ENCODE results near the gene LIPN. TPM values are rescaled to one million over a fixed set of nuclear protein-coding genes. Genes with fewer than 3 reads are reported as not detected.
"Not testable (repeated sequence)": the region's sequence is repeated elsewhere in the genome, so short reads cannot be mapped to it uniquely, and the experiment has no call there.

LIPN gene
- total and polyA plus RNA-seq, 2 of the 8 experiments (the other 6 are each of a cell fraction or from before 2014, with no cell fraction given) = not detected

GRCh38 chr10:88735661-88736060 is 24.2 kb upstream of the LIPN start (continued):
- no peak for TF ChIP-seq CTCF (IDR thresholded peaks at IDR 0.05; ENCODE audit: control extremely low read depth in 1 of 3, insufficient read depth in 1 of 3, low read depth in 1 of 3, low read length in 3 of 3)
- no peak for TF ChIP-seq RXRA (IDR thresholded peaks at IDR 0.05; ENCODE audit: insufficient read depth, low read depth, low read length)
- no peak for TF ChIP-seq SP1 (IDR thresholded peaks at IDR 0.05; ENCODE audit: low read depth, low read length)
- no peak for TF ChIP-seq KDM4A (IDR thresholded peaks at IDR 0.05; ENCODE audit: low read depth, low read length, severe bottlenecking)
- TF ChIP-seq KDM1A (IDR thresholded peaks at IDR 0.05; ENCODE audit: borderline replicate concordance, low read length) = no peak

GRCh38 chr10:88741921-88742320 is 17.9 kb upstream of the LIPN start:
- H2AFZ ChIP-seq (ENCODE audit: low read length); H3K27me3 ChIP-seq (replicated peaks in 1 of 4; ENCODE audit: control insufficient read depth in 3 of 4, extremely low read depth in 1 of 4, insufficient read depth in 3 of 4, low read length in 3 of 4); H3K23me2 ChIP-seq (ENCODE audit: low read depth, low read length); H3K27ac ChIP-seq (ENCODE audit: low read depth, low read length); H4K20me1 ChIP-seq (replicated peaks in 1 of 2; ENCODE audit: control insufficient read depth in 1 of 2, insufficient read depth in 2 of 2, low read length in 2 of 2); H3K4me1 ChIP-seq (replicated peaks in 1 of 4; ENCODE audit: control insufficient read depth in 3 of 4, insufficient read depth in 4 of 4, low read length in 3 of 4); H2BK5ac ChIP-seq (ENCODE audit: low read depth, low read length); H3K14ac ChIP-seq (ENCODE audit: insufficient read length); H2BK12ac ChIP-seq (ENCODE audit: low read depth, low read length); H3K4me3 ChIP-seq (ENCODE audit: extremely low read depth in 1 of 4, insufficient read depth in 2 of 4, low read depth in 3 of 4, low read length in 4 of 4); FAIRE-seq; H2AK5ac ChIP-seq (ENCODE audit: low read depth, low read length); DNase-seq (ENCODE audit: low read depth in 1 of 2, low spot score in 2 of 2); H2BK20ac ChIP-seq (ENCODE audit: low read length); H4K91ac ChIP-seq (replicated peaks; ENCODE audit: insufficient read length, low read length); H3K36me3 ChIP-seq (ENCODE audit: control insufficient read depth in 2 of 4, insufficient read depth in 4 of 4, low read length in 3 of 4); H3K79me2 ChIP-seq (ENCODE audit: control insufficient read depth in 1 of 2, insufficient read depth in 2 of 2, low read length in 2 of 2); H3K4me2 ChIP-seq (ENCODE audit: insufficient read depth in 1 of 2, low read depth in 2 of 2, low read length in 2 of 2); H3K4ac ChIP-seq (replicated peaks; ENCODE audit: insufficient read length, low read depth, low read length); H3K9ac ChIP-seq (replicated peaks in 1 of 4; ENCODE audit: extremely low read depth in 1 of 4, low read depth in 3 of 4, low read length in 3 of 4); H3K79me1 ChIP-seq (ENCODE audit: low read depth, low read length); POLR2A ChIA-PET (ENCODE audit: partially characterized antibody); H3K9me3 ChIP-seq (ENCODE audit: insufficient read depth in 2 of 2, low read depth in 1 of 2, low read length in 1 of 2); H3K23ac ChIP-seq (ENCODE audit: insufficient read length); H2BK120ac ChIP-seq (replicated peaks; ENCODE audit: low read depth, low read length); H4K8ac ChIP-seq (ENCODE audit: extremely low read depth, insufficient read depth, low read length); H2BK15ac ChIP-seq (ENCODE audit: low read length); H3K56ac ChIP-seq (replicated peaks; ENCODE audit: insufficient read length, low read depth, low read length); H4K5ac ChIP-seq (ENCODE audit: insufficient read length, low read depth, low read length); H3K18ac ChIP-seq (ENCODE audit: extremely low read depth, low read length): not testable (repeated sequence)
- 83% methylated on average over 5 of the region's 5 CpGs; no CpG with 5 or more reads in 1 of the 2 experiments for WGBS, 2 experiments (ENCODE audit: extremely low coverage in 1 of 2, insufficient coverage in 1 of 2, insufficient read length in 1 of 2, insufficient replicate concordance in 2 of 2, low coverage in 1 of 2, low lambda C conversion rate in 2 of 2, missing lambda C conversion rate in 1 of 2)
- CTCF ChIA-PET (ENCODE audit: partially characterized antibody) = interaction anchor here (0.7 to 9.1 kb wide), 5 partner anchors 10 to 67 kb away, joined by 3 to 95 read pairs (median 4); no protein-coding TSS in a partner anchor
